ENCODE data around the gene LPAR5. TPM values are rescaled to one million over a fixed set of nuclear protein-coding genes. Genes with fewer than 3 reads are reported as not detected.

The LPAR5 gene
- total RNA-seq, 2 donors from 2014 or later = 0.66 to 3.6 TPM

GRCh38 chr12:6582959-6583358 lies 52.8 kb downstream of the LPAR5 start:
- H3K9me3 ChIP-seq = no peaks in the 10 kb centered on the region
- WGBS, 2 donors = 86 to 91% methylated on average over 9 to 12 of the region's 12 CpGs
- intact Hi-C loops (cut with DNase I) = no loop called here
- H3K4me1 ChIP-seq = no peaks in the 10 kb centered on the region
- TF ChIP-seq POLR2A (IDR thresholded peaks at IDR 0.05) (no peak), CTCF (IDR thresholded peaks at IDR 0.05) (no peak)
- ATAC-seq (no peak), DNase-seq (no peak)
- H3K27ac ChIP-seq = no peak overlapping the region
- no peak overlapping the region for H3K4me3 ChIP-seq
- H3K27me3 ChIP-seq = no peaks in the 10 kb centered on the region
- peaks cover 27 to 72% of the 10 kb centered on the region in 2 donors for H3K36me3 ChIP-seq (replicated peaks in 1 of 2; ENCODE audit: insufficient read depth in 1 of 2, low read depth in 2 of 2)

- intact Hi-C loops (cut with DNase I) = no loop called here
- no peak overlapping the region for H3K4me3 ChIP-seq
- no peak for DNase-seq
- 66 to 78% methylated on average over 6 of the region's 6 CpGs for WGBS, 2 donors
- H3K4me1 ChIP-seq = no peaks in the 10 kb centered on the region
- H3K36me3 ChIP-seq (replicated peaks in 1 of 2; ENCODE audit: insufficient read depth in 1 of 2, low read depth in 2 of 2) = peaks cover 21 to 71% of the 10 kb centered on the region in 2 donors
- TF ChIP-seq POLR2A (IDR thresholded peaks at IDR 0.05) = no peak
- no peak for TF ChIP-seq CTCF (IDR thresholded peaks at IDR 0.05)
- ATAC-seq = no peak
- no peak overlapping the region for H3K27ac ChIP-seq
- no peaks in the 10 kb centered on the region for H3K27me3 ChIP-seq
- H3K9me3 ChIP-seq = no peaks in the 10 kb centered on the region
These were observed 53.6 kb downstream of the LPAR5 start for GRCh38 chr12:6582196-6582595.

- H3K27me3 ChIP-seq = no peaks in the 10 kb centered on the region
- H3K4me1 ChIP-seq = no peaks in the 10 kb centered on the region
- WGBS, 2 donors = 77 to 93% methylated on average over 8 of the region's 8 CpGs
- ATAC-seq (no peak), DNase-seq (no peak)
- no peak for TF ChIP-seq POLR2A (IDR thresholded peaks at IDR 0.05)
- TF ChIP-seq CTCF (IDR thresholded peaks at IDR 0.05) = no peak
- intact Hi-C loops (cut with DNase I) = no loop called here
- H3K4me3 ChIP-seq = no peak overlapping the region
- no peak overlapping the region for H3K27ac ChIP-seq
- no peaks in the 10 kb centered on the region for H3K9me3 ChIP-seq
- peaks cover 14 to 60% of the 10 kb centered on the region in 2 donors for H3K36me3 ChIP-seq (replicated peaks in 1 of 2; ENCODE audit: insufficient read depth in 1 of 2, low read depth in 2 of 2)
These were observed 60.1 kb downstream of the LPAR5 start for GRCh38 chr12:6575648-6576047.

GRCh38 chr12:6574576-6575295 lies 61.0 kb downstream of the LPAR5 start:
- ATAC-seq (no peak), DNase-seq (no peak)
- Histone ChIP-seq H3K9me3 (no peaks in the 10 kb centered on the region), H3K27me3 (no peaks in the 10 kb centered on the region), H3K36me3 (replicated peaks in 1 of 2; ENCODE audit: insufficient read depth in 1 of 2, low read depth in 2 of 2) (peaks cover 15 to 59% of the 10 kb centered on the region in 2 donors), H3K27ac (no peak overlapping the region), H3K4me3 (no peak overlapping the region), H3K4me1 (peaks cover 3% of the 10 kb centered on the region)
- intact Hi-C loops (cut with DNase I) = no loop called here
- no peak for TF ChIP-seq POLR2A (IDR thresholded peaks at IDR 0.05)
- no peak for TF ChIP-seq CTCF (IDR thresholded peaks at IDR 0.05)
- WGBS, 2 donors = 92 to 94% methylated on average over 4 of the region's 4 CpGs

- H3K27ac ChIP-seq = no peak overlapping the region
- H3K36me3 ChIP-seq (replicated peaks in 1 of 2; ENCODE audit: insufficient read depth in 1 of 2, low read depth in 2 of 2) = peaks cover 15 to 49% of the 10 kb centered on the region in 2 donors
- no peak overlapping the region for H3K4me3 ChIP-seq
- intact Hi-C loops (cut with DNase I) = no loop called here
- TF ChIP-seq POLR2A (IDR thresholded peaks at IDR 0.05) (no peak), CTCF (IDR thresholded peaks at IDR 0.05) (no peak)
- H3K9me3 ChIP-seq = no peaks in the 10 kb centered on the region
- H3K27me3 ChIP-seq = no peaks in the 10 kb centered on the region
- 84 to 93% methylated on average over 8 of the region's 8 CpGs for WGBS, 2 donors
- ATAC-seq (no peak), DNase-seq (no peak)
- peaks cover 17% of the 10 kb centered on the region for H3K4me1 ChIP-seq
These were observed 62.8 kb downstream of the LPAR5 start for GRCh38 chr12:6573001-6573400.
